Activated CD4-positive, alpha-beta T cell treated with anti-CD3 and anti-CD28 coated beads, Interleukin-2, Interleukin-6, amounts not matched to agents 100 ng/mL and 50 ng/mL, durations not matched to agents 16 hours and 8 hours (primary cell): Measurements from ENCODE around the gene PDCD1.
"Not testable (repeated sequence)": the region's sequence is repeated elsewhere in the genome, so short reads cannot be mapped to it uniquely, and the experiment has no call there.

Experiments used
- DNase-seq: peaks from one replicate; pipeline ENCODE4 v3.0.0-alpha.2; 2020

PDCD1 gene

GRCh38 chr2:241850544-241851324 lies 8.0 kb downstream of the PDCD1 start:
- no peak for DNase-seq

DNA sequence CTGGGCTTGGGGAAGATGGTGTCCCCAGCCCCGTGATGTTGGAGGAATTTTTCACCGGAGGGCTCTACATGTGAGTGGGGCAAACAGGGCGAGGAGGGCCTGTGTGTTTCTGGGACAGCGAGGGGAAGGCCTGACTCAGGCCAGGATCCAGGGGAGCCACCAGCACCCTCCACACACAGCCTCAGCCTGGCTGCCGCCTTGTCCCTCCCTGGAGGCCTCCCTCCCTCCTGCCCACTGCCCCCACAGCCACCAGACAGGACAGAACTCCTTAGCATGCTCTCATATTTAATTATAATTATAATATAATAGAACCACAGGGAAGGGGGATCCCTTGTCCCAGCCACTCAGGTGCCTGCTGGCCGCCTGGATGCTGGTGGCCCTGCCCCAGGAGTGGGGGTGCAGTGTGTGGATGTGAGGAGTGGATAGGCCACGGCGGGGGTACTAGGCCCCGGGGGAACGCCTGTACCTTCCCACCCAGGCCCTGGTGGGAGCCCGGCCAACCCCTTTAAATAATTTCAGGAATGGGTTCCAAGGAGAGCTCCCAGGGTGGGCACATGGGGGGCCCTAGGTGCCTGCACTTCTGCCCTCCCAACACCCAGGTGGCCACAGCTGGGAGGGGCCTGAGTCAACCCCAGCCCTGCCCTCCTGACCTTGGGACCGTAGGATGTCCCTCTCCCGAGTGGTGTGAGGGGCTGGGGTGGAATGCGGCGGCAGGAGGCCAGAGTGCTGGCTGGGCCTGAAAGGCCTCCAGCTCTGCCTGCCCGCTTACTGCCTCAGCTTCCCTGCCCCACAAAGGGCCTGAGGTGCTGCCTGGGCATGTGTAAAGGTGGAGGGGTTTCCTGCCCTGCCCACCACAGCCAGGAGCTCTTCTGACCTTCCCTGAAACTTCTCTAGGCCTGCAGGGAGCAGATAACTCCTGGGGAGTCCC lies 8.8 kb downstream of the PDCD1 start:
- no peak for DNase-seq

DNA sequence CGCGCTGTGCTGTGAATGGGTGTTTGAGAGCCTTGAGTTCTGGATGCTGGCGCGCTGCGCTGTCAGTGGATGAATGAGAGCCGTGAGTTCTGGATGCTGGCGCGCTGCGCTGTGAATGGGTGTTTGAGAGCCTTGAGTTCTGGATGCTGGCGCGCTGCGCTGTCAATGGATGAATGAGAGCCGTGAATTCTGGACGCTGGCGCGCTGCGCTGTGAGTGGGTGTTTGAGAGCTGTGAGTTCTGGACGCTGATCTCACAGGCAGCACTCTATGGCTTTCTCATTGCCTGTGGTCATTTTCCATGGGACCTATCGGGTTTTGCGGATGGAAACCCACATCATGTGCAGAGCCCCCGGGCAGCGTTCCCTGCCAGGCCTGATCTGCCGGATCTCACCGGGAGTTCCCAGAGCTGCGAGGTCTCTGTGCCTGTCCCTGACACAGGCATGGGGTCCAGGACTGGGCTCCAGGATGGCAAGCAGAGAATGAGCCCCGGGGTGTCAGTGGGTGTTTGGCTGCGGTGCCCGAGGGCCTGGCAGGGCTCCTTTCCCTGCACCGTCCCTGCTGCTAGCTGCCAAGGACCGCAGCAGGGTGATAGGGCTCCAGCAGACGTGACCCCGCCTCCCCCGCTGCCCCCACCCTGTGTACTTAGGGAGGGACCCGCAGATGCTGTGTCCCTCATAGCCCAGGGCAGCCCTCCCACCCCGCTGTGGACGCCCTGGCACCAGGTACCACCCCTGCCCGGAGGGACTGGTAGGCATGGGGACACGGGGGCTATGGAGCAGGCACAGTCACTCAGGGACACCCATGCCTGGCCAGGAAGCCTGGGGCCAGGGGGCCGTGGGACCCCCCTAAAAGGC lies 9.7 kb downstream of the PDCD1 start:
- no peak for DNase-seq

GRCh38 chr2:241846406-241846805 lies 12.3 kb downstream of the PDCD1 start:
- no peak for DNase-seq

GRCh38 chr2:241844831-241845578 lies 13.7 kb downstream of the PDCD1 start:
- DNase-seq = no peak

GRCh38 chr2:241844066-241844728 lies 14.5 kb downstream of the PDCD1 start:
- peak; percentile 84 for DNase-seq

GRCh38 chr2:241843321-241844065 lies 15.2 kb downstream of the PDCD1 start:
- no peak for DNase-seq

GRCh38 chr2:241842620-241843211 lies 16.0 kb downstream of the PDCD1 start:
- peak; percentile 44 for DNase-seq

- DNase-seq = no peak
Measured at GRCh38 chr2:241842067-241842415, 16.7 kb downstream of the PDCD1 start.

DNA sequence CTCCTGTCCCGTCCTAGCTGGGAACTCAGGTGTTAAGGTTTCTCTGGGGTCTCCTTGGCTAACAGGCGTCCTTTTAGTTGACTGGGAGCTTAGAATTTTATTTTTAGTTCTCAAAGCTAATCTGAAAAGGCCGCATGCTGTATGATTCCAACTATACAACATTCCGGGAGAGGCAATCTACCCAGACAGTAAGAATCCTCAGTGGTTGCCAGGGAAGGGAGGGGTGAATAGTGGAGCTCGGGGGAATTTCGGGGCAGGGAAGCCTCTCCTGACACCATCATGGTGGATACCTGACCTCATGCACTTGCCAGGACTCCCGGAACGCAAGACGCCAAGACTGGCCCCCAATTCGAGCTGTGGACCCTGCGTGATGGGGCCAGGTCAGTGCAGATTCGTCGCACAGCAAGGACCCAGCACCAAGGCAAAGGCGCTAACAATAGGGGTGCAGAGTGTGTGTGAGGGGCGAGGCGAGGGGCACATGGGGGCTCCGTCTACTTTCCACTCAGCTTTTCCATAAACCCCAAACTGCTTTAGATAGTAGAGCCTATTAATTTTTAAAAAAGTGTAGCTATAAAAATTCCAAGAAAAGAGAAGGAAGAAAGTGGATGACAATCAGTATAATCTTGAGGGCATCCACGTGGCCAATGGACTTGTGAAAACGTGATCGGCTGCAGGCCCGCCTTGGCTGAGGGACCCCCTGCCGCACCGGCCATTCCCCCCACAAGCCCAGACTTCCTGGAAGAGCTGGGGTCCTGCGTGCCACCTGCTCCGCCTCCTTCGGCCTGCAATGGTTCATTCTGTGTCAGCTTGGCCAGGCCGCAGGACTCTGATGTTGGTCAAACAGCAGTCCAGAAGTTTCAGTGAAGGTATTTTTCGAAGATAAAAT lies 17.3 kb downstream of the PDCD1 start:
- DNase-seq = no peak

DNA sequence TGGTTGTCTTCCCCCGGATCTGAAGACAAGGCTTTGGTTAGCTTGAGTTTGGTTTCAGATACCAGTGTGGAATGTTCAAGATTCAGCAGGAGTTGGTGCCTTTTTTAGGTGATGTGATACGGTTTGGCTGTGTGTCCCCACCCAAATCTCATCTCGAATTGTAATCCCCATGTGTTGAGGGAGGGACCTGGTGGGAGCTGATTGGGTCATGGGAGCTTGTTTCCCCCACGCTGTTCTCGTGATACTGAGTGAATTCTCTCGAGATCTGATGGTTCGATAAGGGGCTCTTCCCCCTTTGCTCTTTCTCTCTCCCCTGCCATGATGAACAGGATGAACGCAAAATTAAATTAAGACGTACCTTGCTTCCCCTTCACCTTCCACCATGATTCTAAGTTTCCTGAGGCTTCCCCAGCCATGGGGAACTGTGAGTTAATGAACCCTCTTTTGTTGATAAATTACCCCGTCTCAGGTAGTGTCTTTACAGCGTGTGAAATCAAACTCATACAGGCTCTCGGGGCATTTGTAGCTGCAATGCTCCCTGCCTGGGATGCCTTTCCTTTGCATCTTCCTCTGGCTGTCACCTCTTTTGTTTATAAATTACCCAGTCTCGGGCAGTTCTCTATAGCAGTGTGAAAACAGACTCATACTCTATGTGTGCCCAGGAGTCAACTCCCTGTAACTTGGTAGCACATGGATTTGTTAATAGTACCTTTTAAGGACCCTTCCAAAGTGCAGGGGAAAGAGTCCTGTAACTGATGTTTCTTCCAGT lies 21.3 kb downstream of the PDCD1 start:
- DNase-seq = no peak

GRCh38 chr2:241836292-241836691 lies 22.4 kb downstream of the PDCD1 start:
- no peak for DNase-seq

DNA sequence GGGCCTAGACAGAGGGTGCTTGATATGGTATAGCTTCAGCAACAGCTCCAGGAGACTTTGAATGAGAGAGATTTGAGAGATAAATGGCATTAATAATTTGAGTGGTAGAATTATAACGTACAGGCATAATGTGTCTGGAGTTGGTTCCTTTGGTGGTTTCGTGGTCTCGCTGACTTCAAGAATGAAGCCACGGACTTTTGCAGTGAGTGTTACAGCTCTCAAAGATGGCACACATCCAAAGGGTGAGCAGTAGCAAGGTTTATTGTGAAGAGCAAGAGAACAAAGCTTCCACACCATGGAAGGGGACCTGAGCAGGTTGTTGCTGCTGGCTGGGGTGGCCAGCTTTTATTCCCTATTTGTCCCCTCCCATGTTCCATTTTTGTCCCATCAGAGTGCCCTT lies 23.1 kb downstream of the PDCD1 start:
- DNase-seq = no peak

DNA sequence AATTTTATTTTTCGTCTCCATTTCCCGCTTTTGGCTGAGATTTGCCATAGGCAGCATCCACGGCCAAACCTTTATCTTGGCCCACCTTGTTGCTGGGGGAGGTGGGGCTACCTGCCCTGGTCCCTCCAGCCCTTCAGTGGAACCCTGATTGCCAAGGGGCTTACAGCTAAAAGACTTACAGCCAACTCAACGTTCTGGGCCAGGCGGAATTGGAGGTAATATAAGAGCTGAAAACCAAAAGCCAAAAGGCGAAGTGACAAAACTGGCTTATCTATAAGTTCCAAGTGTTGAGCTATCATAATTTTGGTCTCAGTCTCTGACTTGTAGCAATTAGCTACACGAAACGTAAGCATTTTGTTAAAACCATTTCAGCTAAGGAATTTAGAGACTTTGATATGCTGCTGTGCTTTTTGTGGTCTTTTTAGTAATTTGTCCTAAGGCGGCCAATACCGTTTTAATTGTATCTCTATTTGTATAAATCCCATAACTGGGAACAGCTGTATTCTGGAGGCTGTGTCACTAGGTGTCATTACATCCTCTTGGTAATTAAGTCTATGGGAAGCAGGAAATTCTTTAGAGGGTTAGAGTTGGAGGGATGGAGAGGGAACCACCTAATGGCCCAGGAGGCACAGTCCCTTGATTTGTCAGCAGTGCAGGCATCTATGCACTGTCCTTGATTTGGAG lies 24.0 kb downstream of the PDCD1 start:
- DNase-seq = no peak

DNA sequence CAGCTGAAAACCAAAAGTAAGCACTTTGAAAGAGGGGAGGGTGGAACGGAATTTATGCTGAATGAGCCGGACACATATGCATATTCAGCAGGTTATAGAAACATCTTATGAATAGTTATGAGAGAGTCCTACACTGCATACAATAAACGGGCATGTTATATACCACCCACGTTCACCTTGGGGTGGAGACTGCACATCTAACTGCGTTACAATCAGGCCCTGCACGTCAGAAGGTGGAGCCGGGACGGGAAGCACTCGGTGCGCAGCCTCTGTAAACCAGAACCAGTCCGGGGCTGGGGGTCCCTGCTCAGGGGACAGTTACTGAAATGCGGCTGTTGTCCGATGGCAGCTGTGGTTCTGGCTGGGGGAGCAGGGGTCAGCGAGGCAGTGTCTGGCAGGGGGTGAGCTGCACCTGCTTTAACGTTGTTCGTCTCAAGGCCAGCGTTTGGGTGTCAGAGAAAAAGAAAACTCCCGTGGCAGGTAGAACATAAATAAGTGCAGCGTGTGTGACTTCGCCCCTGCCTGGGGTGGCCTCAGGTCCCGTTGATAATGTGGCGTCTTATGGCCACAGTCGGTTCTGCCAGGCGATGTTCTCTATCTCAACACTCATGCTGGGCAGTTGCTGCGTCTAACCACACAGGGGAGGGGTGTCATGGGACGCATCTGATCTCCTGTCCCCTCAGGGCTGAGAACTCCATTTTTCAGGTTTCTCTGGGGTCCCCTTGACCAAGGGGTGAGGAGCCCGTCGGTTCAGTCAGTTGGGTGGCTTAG lies 24.8 kb downstream of the PDCD1 start:
- not testable (repeated sequence) for DNase-seq

GRCh38 chr2:241833101-241833663 lies 25.5 kb downstream of the PDCD1 start:
- no peak for DNase-seq

DNA sequence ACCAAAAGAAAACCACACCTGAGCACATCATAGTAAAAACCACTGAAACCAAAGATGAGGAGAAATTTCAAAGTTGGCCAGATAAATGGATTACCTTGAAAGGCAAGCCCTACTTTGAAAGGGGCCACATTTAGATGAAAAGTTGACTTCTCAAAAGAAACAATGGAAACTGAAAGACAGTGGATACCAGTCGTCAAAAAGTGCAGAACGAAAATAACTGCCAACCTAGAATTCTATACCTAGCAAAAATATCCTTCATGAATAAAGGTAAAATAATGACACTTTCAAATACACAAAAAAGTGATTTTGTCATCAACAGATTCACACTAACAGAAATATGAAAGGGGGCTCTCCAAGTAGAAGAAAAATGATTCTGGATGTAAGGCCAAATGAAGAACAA lies 31.3 kb downstream of the PDCD1 start:
- no peak for DNase-seq
